H9 (cell line): ENCODE measurements around the gene ITGB1BP1. TPM values are rescaled to one million over a fixed set of nuclear protein-coding genes. Genes with fewer than 3 reads are reported as not detected.

Experiments used
- DNase-seq: peaks from one replicate; pipeline ENCODE4 v3.0.0-alpha.2; 2017
- H2AFZ ChIP-seq: one replicate; pipeline ENCODE4 v1.6.1; 2013; ENCODE audit warnings: mild to moderate bottlenecking, low read length, control low read depth, moderate library complexity
- H2AK5ac ChIP-seq: 2 replicates; pipeline ENCODE4 v1.6.1; 2013; ENCODE audit warnings: low read length, control low read depth, mixed read lengths; ENCODE audit not compliant: insufficient read length
- H2BK120ac ChIP-seq: one replicate; pipeline ENCODE4 v1.6.1; 2013; ENCODE audit warnings: low read depth, mild to moderate bottlenecking, low read length, control low read depth, inconsistent platforms; ENCODE audit not compliant: poor library complexity, severe bottlenecking
- H2BK12ac ChIP-seq: 2 replicates; pipeline ENCODE4 v1.6.1; 2013; ENCODE audit warnings: low read length, control low read depth, mixed read lengths, low read depth; ENCODE audit not compliant: insufficient read length
- H2BK15ac ChIP-seq: 2 replicates; pipeline ENCODE4 v1.6.1; 2013; ENCODE audit warnings: low read depth, low read length, control low read depth
- H2BK20ac ChIP-seq: one replicate; pipeline ENCODE4 v1.6.1; 2013; ENCODE audit warnings: low read depth, mild to moderate bottlenecking, low read length, control low read depth, inconsistent platforms; ENCODE audit not compliant: poor library complexity, severe bottlenecking
- H2BK5ac ChIP-seq: 2 replicates; pipeline ENCODE4 v1.6.1; 2013; ENCODE audit warnings: low read length, control low read depth, mixed read lengths; ENCODE audit not compliant: insufficient read length
- H3K14ac ChIP-seq: 2 replicates; pipeline ENCODE4 v1.6.1; 2013; ENCODE audit warnings: low read length, control low read depth; ENCODE audit not compliant: insufficient read depth
- H3K18ac ChIP-seq: 2 replicates; pipeline ENCODE4 v1.6.1; 2013; ENCODE audit warnings: low read depth, mild to moderate bottlenecking, mixed read lengths, low read length, control low read depth; ENCODE audit not compliant: insufficient read length
- H3K23ac ChIP-seq: 2 replicates; pipeline ENCODE4 v1.6.1; 2013; ENCODE audit warnings: low read length, control low read depth, mixed read lengths, low read depth; ENCODE audit not compliant: insufficient read length
- H3K23me2 ChIP-seq: 2 replicates; pipeline ENCODE4 v1.6.1; 2013; ENCODE audit warnings: low read depth, mild to moderate bottlenecking, mixed read lengths, low read length, control low read depth; ENCODE audit not compliant: insufficient read length, poor library complexity, severe bottlenecking
- H3K27ac ChIP-seq: 2 replicates; pipeline ENCODE4 v1.5.1; 2013; ENCODE audit warnings: low read length, control low read depth, mixed read lengths, low read depth; ENCODE audit not compliant: insufficient read length
- H3K27me3 ChIP-seq: 2 replicates; pipeline ENCODE4 v1.6.1; 2013; ENCODE audit warnings: low read length, control low read depth, inconsistent platforms; ENCODE audit not compliant: insufficient read depth
- H3K4ac ChIP-seq: 2 replicates; pipeline ENCODE4 v1.6.1; 2013; ENCODE audit warnings: low read depth, mild to moderate bottlenecking, control low read depth, inconsistent platforms, low read length, moderate library complexity
- H3K4me1 ChIP-seq: 2 replicates; pipeline ENCODE4 v1.6.1; 2013; ENCODE audit warnings: low read length, control low read depth, inconsistent platforms; ENCODE audit not compliant: insufficient read depth
- H3K4me2 ChIP-seq: 2 replicates; pipeline ENCODE4 v1.6.1; 2013; ENCODE audit warnings: low read length, control low read depth, mixed read lengths; ENCODE audit not compliant: insufficient read length, insufficient read depth
- H3K56ac ChIP-seq: 2 replicates; pipeline ENCODE4 v1.6.1; 2013; ENCODE audit warnings: low read depth, mild to moderate bottlenecking, mixed read lengths, low read length, control low read depth; ENCODE audit not compliant: insufficient read length
- H3K79me1 ChIP-seq: 2 replicates; pipeline ENCODE4 v1.6.1; 2013; ENCODE audit warnings: low read depth, mild to moderate bottlenecking, moderate library complexity, low read length, control low read depth, inconsistent platforms; ENCODE audit not compliant: insufficient read depth, poor library complexity, severe bottlenecking
- H3K79me2 ChIP-seq: 2 replicates; pipeline ENCODE4 v1.6.1; 2013; ENCODE audit warnings: low read length, control low read depth, inconsistent platforms; ENCODE audit not compliant: insufficient read depth
- H3K9ac ChIP-seq: 2 replicates; pipeline ENCODE4 v1.6.1; 2013; ENCODE audit warnings: low read length, control low read depth, mixed read lengths; ENCODE audit not compliant: insufficient read length; ENCODE audit errors: extremely low read depth
- H3K9me3 ChIP-seq: one replicate; pipeline ENCODE4 v1.6.1; 2013; ENCODE audit warnings: low read depth, low read length, inconsistent platforms; ENCODE audit not compliant: control insufficient read depth
- H3T11ph ChIP-seq: one replicate; pipeline ENCODE4 v1.6.1; 2013; ENCODE audit warnings: mild to moderate bottlenecking, low read length, control low read depth, inconsistent platforms
- H4K20me1 ChIP-seq: one replicate; pipeline ENCODE4 v1.6.1; 2013; ENCODE audit not compliant: control insufficient read depth, insufficient read length, insufficient read depth
- H4K5ac ChIP-seq: 2 replicates; pipeline ENCODE4 v1.6.1; 2013; ENCODE audit warnings: low read depth, mild to moderate bottlenecking, mixed read lengths, low read length, control low read depth; ENCODE audit not compliant: insufficient read length
- H4K8ac ChIP-seq: replicated peaks from 2 replicates; pipeline ENCODE4 v1.6.1; 2013; ENCODE audit warnings: low read length, control low read depth, mixed read lengths, low read depth; ENCODE audit not compliant: insufficient read length
- H4K91ac ChIP-seq: 2 replicates; pipeline ENCODE4 v1.6.1; 2013; ENCODE audit warnings: low read depth, mild to moderate bottlenecking, moderate library complexity, mixed read lengths, low read length, control low read depth; ENCODE audit not compliant: insufficient read length
- H3K27ac Mint-ChIP-seq, 3 experiments: 2 replicates in 2 of 3; 3 replicates in 1 of 3; pipeline ENCODE4 v1.8.0; 2020 to 2021; ENCODE audit warnings: mixed read lengths in 3 of 3, mild to moderate bottlenecking in 1 of 3, moderate library complexity in 1 of 3
- H3K27me3 Mint-ChIP-seq: 2 replicates; pipeline ENCODE4 v1.8.0; 2021; ENCODE audit warnings: low read depth, mild to moderate bottlenecking, moderate library complexity, mixed read lengths
- H3K36me3 Mint-ChIP-seq, 3 experiments: 2 replicates in 2 of 3; 3 replicates in 1 of 3; pipeline ENCODE4 v1.8.0; 2020 to 2021; ENCODE audit warnings: low read depth in 3 of 3, mixed read lengths in 3 of 3; ENCODE audit not compliant: insufficient read depth in 1 of 3
- H3K4me1 Mint-ChIP-seq, 2 experiments: 2 replicates each; pipeline ENCODE4 v1.8.0; 2020; ENCODE audit warnings: mixed read lengths in 2 of 2
- H3K4me3 Mint-ChIP-seq, 2 experiments: 2 replicates in 1 of 2; 3 replicates in 1 of 2; pipeline ENCODE4 v1.8.0; 2020 to 2021; ENCODE audit warnings: mild to moderate bottlenecking in 2 of 2, mixed read lengths in 2 of 2, moderate library complexity in 1 of 2
- H3K9me3 Mint-ChIP-seq, 2 experiments: 2 replicates in 1 of 2; 3 replicates in 1 of 2; pipeline ENCODE4 v1.8.0; 2020; ENCODE audit warnings: mild to moderate bottlenecking in 2 of 2, mixed read lengths in 2 of 2, moderate library complexity in 1 of 2
- WGBS: extraction: QIAGEN DNeasy Blood & Tissue Kit; methylation state at CpG from one replicate; pipeline ENCODE4 v1.1.7; 2013; ENCODE audit warnings: missing lambda C conversion rate, low lambda C conversion rate, mixed read lengths; ENCODE audit not compliant: insufficient read length; ENCODE audit errors: extremely low coverage; 5-methylcytosine and 5-hydroxymethylcytosine counted together
- total RNA-seq: library from RNA; stranded (reverse); gene quantifications from 2 replicates; pipeline ENCODE4 v1.2.1, GENCODE V29; 2021
- TF ChIP-seq, protein P1 (sequence below): fragments of 200-600 bp; sonication (generic); conservative IDR thresholded peaks from 3 replicates; pipeline ENCODE4 v1.8.0; 2021; ENCODE audit warnings: antibody characterized with exemption, mild to moderate bottlenecking

Gene ITGB1BP1
- total RNA-seq, 1 experiment from 2014 or later, result 38.7 TPM

DNA sequence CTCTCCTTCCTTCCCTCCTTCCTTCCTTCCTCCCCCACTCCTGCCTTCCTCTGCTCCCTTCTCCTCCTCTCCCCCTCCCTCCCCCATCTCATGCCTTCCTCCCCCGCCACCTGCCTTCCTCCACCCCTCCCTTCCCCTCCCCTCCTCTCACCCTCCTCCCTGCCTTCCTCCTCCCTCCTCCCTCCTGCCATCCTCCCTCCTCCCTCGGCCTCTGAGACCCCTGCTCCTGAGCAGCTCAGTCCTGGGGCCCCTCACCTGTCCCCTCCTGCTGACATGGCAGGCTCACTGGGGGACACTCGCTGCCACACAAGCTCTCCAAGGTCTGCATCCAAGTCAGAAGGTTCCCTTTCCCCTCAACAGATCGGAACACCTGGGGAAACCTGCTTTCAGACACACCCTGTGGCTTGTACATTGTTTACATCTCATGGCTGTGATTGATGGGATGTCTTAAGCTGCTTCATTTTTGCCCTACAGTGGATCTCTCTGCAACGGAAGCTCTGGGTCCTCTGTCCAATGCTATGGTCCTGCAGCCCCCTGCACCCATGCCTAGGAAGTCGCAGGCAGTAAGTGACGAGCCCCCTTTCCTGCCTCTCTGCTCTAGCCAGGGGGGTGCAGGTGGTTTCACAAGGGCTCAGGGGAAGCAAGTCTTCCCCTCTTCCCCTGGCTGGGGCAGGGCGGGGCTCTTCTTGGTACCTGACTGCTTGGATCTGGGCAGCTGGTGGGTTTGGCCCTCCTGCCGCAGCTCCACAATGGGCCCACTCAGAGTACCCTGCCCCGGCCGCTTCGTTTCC is 22.9 kb downstream of the ITGB1BP1 start:
- H4K8ac ChIP-seq, result no peak overlapping the region
- TF ChIP-seq, protein P1, sequence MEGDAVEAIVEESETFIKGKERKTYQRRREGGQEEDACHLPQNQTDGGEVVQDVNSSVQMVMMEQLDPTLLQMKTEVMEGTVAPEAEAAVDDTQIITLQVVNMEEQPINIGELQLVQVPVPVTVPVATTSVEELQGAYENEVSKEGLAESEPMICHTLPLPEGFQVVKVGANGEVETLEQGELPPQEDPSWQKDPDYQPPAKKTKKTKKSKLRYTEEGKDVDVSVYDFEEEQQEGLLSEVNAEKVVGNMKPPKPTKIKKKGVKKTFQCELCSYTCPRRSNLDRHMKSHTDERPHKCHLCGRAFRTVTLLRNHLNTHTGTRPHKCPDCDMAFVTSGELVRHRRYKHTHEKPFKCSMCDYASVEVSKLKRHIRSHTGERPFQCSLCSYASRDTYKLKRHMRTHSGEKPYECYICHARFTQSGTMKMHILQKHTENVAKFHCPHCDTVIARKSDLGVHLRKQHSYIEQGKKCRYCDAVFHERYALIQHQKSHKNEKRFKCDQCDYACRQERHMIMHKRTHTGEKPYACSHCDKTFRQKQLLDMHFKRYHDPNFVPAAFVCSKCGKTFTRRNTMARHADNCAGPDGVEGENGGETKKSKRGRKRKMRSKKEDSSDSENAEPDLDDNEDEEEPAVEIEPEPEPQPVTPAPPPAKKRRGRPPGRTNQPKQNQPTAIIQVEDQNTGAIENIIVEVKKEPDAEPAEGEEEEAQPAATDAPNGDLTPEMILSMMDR, result no peak
- no peak overlapping the region for H2BK20ac ChIP-seq
- H2BK15ac ChIP-seq, result no peak overlapping the region
- H3K9me3 ChIP-seq, result no peaks in the 10 kb centered on the region
- no peaks in the 10 kb centered on the region for H3K27me3 ChIP-seq
- H2BK12ac ChIP-seq, result no peak overlapping the region
- no peak overlapping the region for H2AFZ ChIP-seq
- peaks cover 3 to 11% of the 10 kb centered on the region in 2 experiments; a peak in 3 of 4 replicates for H3K4me1 Mint-ChIP-seq
- H2AK5ac ChIP-seq, result no peak overlapping the region
- no peaks in the 10 kb centered on the region for H3K79me1 ChIP-seq
- H3K9me3 Mint-ChIP-seq, result no peaks in the 10 kb centered on the region
- no peak overlapping the region for H3K14ac ChIP-seq
- no peak overlapping the region for H3K27ac ChIP-seq
- no peaks in the 10 kb centered on the region for H3K23me2 ChIP-seq
- peak overlapping the region in 2 of 3 experiments; percentile 12 to 94; a peak in 2 of 7 replicates for H3K27ac Mint-ChIP-seq
- no peak overlapping the region for H4K91ac ChIP-seq
- no peak overlapping the region for H3T11ph ChIP-seq
- no peaks in the 10 kb centered on the region; the same call in 1 of the 2 replicates for H3K27me3 Mint-ChIP-seq
- peaks cover 3 to 19% (median 6%) of the 10 kb centered on the region in 3 experiments; a peak in 6 of 7 replicates for H3K36me3 Mint-ChIP-seq
- H4K20me1 ChIP-seq, result no peaks in the 10 kb centered on the region
- WGBS, result no CpG with 5 or more reads among the region's 12 CpGs
- no peak overlapping the region for H3K56ac ChIP-seq
- no peak overlapping the region for H3K4me2 ChIP-seq
- no peak overlapping the region for H3K9ac ChIP-seq
- no peak for DNase-seq
- no peaks in the 10 kb centered on the region for H3K79me2 ChIP-seq
- H3K23ac ChIP-seq, result no peak overlapping the region
- no peak overlapping the region; a peak in 1 of 5 replicates for H3K4me3 Mint-ChIP-seq
- H3K4me1 ChIP-seq, result no peaks in the 10 kb centered on the region; the same call in 1 of the 2 replicates
- H3K18ac ChIP-seq, result no peak overlapping the region
- H4K5ac ChIP-seq, result no peak overlapping the region
- no peak overlapping the region for H3K4ac ChIP-seq
- H2BK5ac ChIP-seq, result no peak overlapping the region
- H2BK120ac ChIP-seq, result no peak overlapping the region
